ENCODE data around the gene KLHL2. TPM values are rescaled to one million over a fixed set of nuclear protein-coding genes. Genes with fewer than 3 reads are reported as not detected.
"Not testable (repeated sequence)": the region's sequence is repeated elsewhere in the genome, so short reads cannot be mapped to it uniquely, and the experiment has no call there.

KLHL2 gene
- total RNA-seq, 2 experiments from 2014 or later, result 23.7 to 28.0 TPM

- peaks cover 26% of the 10 kb centered on the region for H3K36me3 Mint-ChIP-seq
- no peaks in the 10 kb centered on the region for H3K9me3 Mint-ChIP-seq
- H3K27ac Mint-ChIP-seq, result peak overlapping the region; percentile 61
- peaks cover 38% of the 10 kb centered on the region for H3K4me1 Mint-ChIP-seq
- H3K4me3 Mint-ChIP-seq, result no peak overlapping the region
- no peaks in the 10 kb centered on the region for H3K27me3 Mint-ChIP-seq
- DNase-seq, result no peak
Measured at GRCh38 chr4:165335163-165335703, 127.9 kb downstream of the KLHL2 start.

GRCh38 chr4:165336743-165337142 is 129.4 kb downstream of the KLHL2 start:
- Mint-ChIP-seq H3K4me1 (peaks cover 27% of the 10 kb centered on the region), H3K27me3 (no peaks in the 10 kb centered on the region), H3K36me3 (peaks cover 15% of the 10 kb centered on the region), H3K4me3 (no peak overlapping the region), H3K27ac (no peak overlapping the region), H3K9me3 (no peaks in the 10 kb centered on the region)
- no peak for DNase-seq

GRCh38 chr4:165342340-165342739 is 135.0 kb downstream of the KLHL2 start:
- not testable (repeated sequence) for H3K27me3 Mint-ChIP-seq, H3K36me3 Mint-ChIP-seq, DNase-seq, H3K9me3 Mint-ChIP-seq, H3K4me3 Mint-ChIP-seq, H3K4me1 Mint-ChIP-seq, H3K27ac Mint-ChIP-seq

- no peak overlapping the region for H3K27ac Mint-ChIP-seq
- no peaks in the 10 kb centered on the region for H3K9me3 Mint-ChIP-seq
- no peak overlapping the region for H3K4me3 Mint-ChIP-seq
Measured at GRCh38 chr4:165343353-165344191, 136.2 kb downstream of the KLHL2 start.

GRCh38 chr4:165345666-165346417 is 138.5 kb downstream of the KLHL2 start:
- Mint-ChIP-seq H3K4me1 (no peaks in the 10 kb centered on the region), H3K9me3 (no peaks in the 10 kb centered on the region), H3K27ac (no peak overlapping the region), H3K27me3 (no peaks in the 10 kb centered on the region), H3K36me3 (no peaks in the 10 kb centered on the region), H3K4me3 (no peak overlapping the region)
- no peak for DNase-seq

More at GRCh38 chr4:165343353-165344191, 136.2 kb downstream of the KLHL2 start:
- no peaks in the 10 kb centered on the region for H3K36me3 Mint-ChIP-seq
- DNase-seq, result no peak
- H3K4me1 Mint-ChIP-seq, result no peaks in the 10 kb centered on the region
- no peaks in the 10 kb centered on the region for H3K27me3 Mint-ChIP-seq

- Mint-ChIP-seq H3K4me3 (no peak overlapping the region), H3K36me3 (no peaks in the 10 kb centered on the region), H3K4me1 (no peaks in the 10 kb centered on the region), H3K27ac (no peak overlapping the region), H3K27me3 (no peaks in the 10 kb centered on the region), H3K9me3 (no peaks in the 10 kb centered on the region)
- no peak for DNase-seq
Measured at GRCh38 chr4:165347647-165348569, 140.5 kb downstream of the KLHL2 start.

GRCh38 chr4:165351359-165352130 is 144.2 kb downstream of the KLHL2 start:
- Mint-ChIP-seq H3K4me1 (peaks cover 1% of the 10 kb centered on the region), H3K4me3 (no peak overlapping the region), H3K27me3 (no peaks in the 10 kb centered on the region), H3K9me3 (no peaks in the 10 kb centered on the region), H3K27ac (no peak overlapping the region), H3K36me3 (no peaks in the 10 kb centered on the region)
- no peak for DNase-seq

- Mint-ChIP-seq H3K27ac (no peak overlapping the region), H3K36me3 (no peaks in the 10 kb centered on the region), H3K9me3 (no peaks in the 10 kb centered on the region), H3K4me1 (peaks cover 1% of the 10 kb centered on the region), H3K4me3 (no peak overlapping the region), H3K27me3 (peaks cover 10% of the 10 kb centered on the region)
- peak; percentile 14 for DNase-seq
Measured at GRCh38 chr4:165355900-165356300, 148.5 kb downstream of the KLHL2 start.

- Mint-ChIP-seq H3K27me3 (peaks cover 24% of the 10 kb centered on the region), H3K36me3 (no peaks in the 10 kb centered on the region), H3K4me1 (peaks cover 3% of the 10 kb centered on the region), H3K9me3 (no peaks in the 10 kb centered on the region), H3K4me3 (no peak overlapping the region), H3K27ac (no peak overlapping the region)
- no peak for DNase-seq
Measured at GRCh38 chr4:165359506-165359905, 152.1 kb downstream of the KLHL2 start.

- Mint-ChIP-seq H3K9me3 (no peaks in the 10 kb centered on the region), H3K27me3 (peaks cover 24% of the 10 kb centered on the region), H3K4me1 (peaks cover 3% of the 10 kb centered on the region), H3K27ac (no peak overlapping the region), H3K4me3 (no peak overlapping the region), H3K36me3 (no peaks in the 10 kb centered on the region)
- DNase-seq, result no peak
Measured at GRCh38 chr4:165360041-165360695, 152.8 kb downstream of the KLHL2 start.

- H3K9me3 Mint-ChIP-seq, result no peaks in the 10 kb centered on the region
- no peak overlapping the region for H3K4me3 Mint-ChIP-seq
- H3K36me3 Mint-ChIP-seq, result no peaks in the 10 kb centered on the region
- DNase-seq, result no peak
- no peak overlapping the region for H3K27ac Mint-ChIP-seq
- peaks cover 2% of the 10 kb centered on the region for H3K4me1 Mint-ChIP-seq
- peaks cover 24% of the 10 kb centered on the region for H3K27me3 Mint-ChIP-seq
Measured at GRCh38 chr4:165360985-165361670, 153.8 kb downstream of the KLHL2 start.

GRCh38 chr4:165361810-165362209 is 154.4 kb downstream of the KLHL2 start:
- Mint-ChIP-seq H3K4me1 (peaks cover 2% of the 10 kb centered on the region), H3K36me3 (no peaks in the 10 kb centered on the region), H3K9me3 (no peaks in the 10 kb centered on the region), H3K27me3 (peaks cover 24% of the 10 kb centered on the region), H3K27ac (no peak overlapping the region), H3K4me3 (no peak overlapping the region)
- no peak for DNase-seq

- Mint-ChIP-seq H3K27ac (no peak overlapping the region), H3K4me3 (no peak overlapping the region), H3K36me3 (no peaks in the 10 kb centered on the region), H3K27me3 (peaks cover 24% of the 10 kb centered on the region), H3K4me1 (peaks cover 2% of the 10 kb centered on the region), H3K9me3 (no peaks in the 10 kb centered on the region)
- no peak for DNase-seq
Measured at GRCh38 chr4:165364452-165365080, 157.2 kb downstream of the KLHL2 start.
